GM10847 (cell line): Measurements from ENCODE around the gene OTOS.

ENCODE experiments used
- POLR2A ChIP-seq: IDR thresholded peaks from 2 replicates; pipeline ENCODE4 v1.6.1; 2011; ENCODE audit not compliant: insufficient read length; ENCODE audit errors: extremely low read depth

The OTOS gene

GRCh38 chr2:240095556-240096523 lies 44.6 kb downstream of the OTOS start:
- no peak for TF ChIP-seq POLR2A

- no peak for TF ChIP-seq POLR2A
Measured at GRCh38 chr2:240089306-240089705, 51.2 kb downstream of the OTOS start.
